Stimulated activated CD4-positive, alpha-beta T cell treated with anti-CD3 and anti-CD28 coated beads, TNF-alpha, amount 100 ng/mL, for 1 hour (primary cell): Measurements from ENCODE around the gene SLC1A2.

Experiments used
- DNase-seq, 3 donors: peaks; one replicate each; pipeline ENCODE4 v3.0.0-alpha.2; 2020; ENCODE audit warnings: low read depth in 3 of 3, low spot score in 1 of 3

Gene SLC1A2

GRCh38 chr11:35419184-35419829 lies at the start of gene SLC1A2:
Gene SLC1A2, minus strand, starts transcription at chr11:35419558. Its CDS starts 592 bp downstream, at chr11:35418966.
- no peak for DNase-seq

GRCh38 chr11:35466058-35466457 lies 46.7 kb upstream of the SLC1A2 start:
- no peak for DNase-seq

GRCh38 chr11:35464308-35464707 lies 45.0 kb upstream of the SLC1A2 start:
- DNase-seq, result no peak

GRCh38 chr11:35463331-35463751 lies 44.0 kb upstream of the SLC1A2 start:
- DNase-seq, result no peak

- no peak for DNase-seq
Observed at GRCh38 chr11:35461917-35462538, 42.7 kb upstream of the SLC1A2 start.

- no peak for DNase-seq
Observed at GRCh38 chr11:35459489-35459888, 40.1 kb upstream of the SLC1A2 start.

GRCh38 chr11:35458846-35459245 lies 39.5 kb upstream of the SLC1A2 start:
- no peak for DNase-seq

GRCh38 chr11:35454362-35454761 lies 35.0 kb upstream of the SLC1A2 start:
- DNase-seq, result no peak

- DNase-seq, result no peak
Observed at GRCh38 chr11:35436581-35437250, 17.4 kb upstream of the SLC1A2 start.

- no peak for DNase-seq
Observed at GRCh38 chr11:35433588-35433987, 14.2 kb upstream of the SLC1A2 start.

- DNase-seq, result no peak
Observed at GRCh38 chr11:35432464-35432863, 13.1 kb upstream of the SLC1A2 start.

- no peak for DNase-seq
Observed at GRCh38 chr11:35427071-35427470, 7.7 kb upstream of the SLC1A2 start.

GRCh38 chr11:35426351-35426750 lies 7.0 kb upstream of the SLC1A2 start:
- no peak for DNase-seq

GRCh38 chr11:35425603-35426212 lies 6.3 kb upstream of the SLC1A2 start:
- DNase-seq, result no peak

GRCh38 chr11:35424157-35424940 lies 5.0 kb upstream of the SLC1A2 start:
- no peak for DNase-seq

GRCh38 chr11:35420371-35420770 lies 1.0 kb upstream of the SLC1A2 start:
- no peak for DNase-seq

GRCh38 chr11:35419830-35420333 lies 524 bp upstream of the SLC1A2 start:
- no peak for DNase-seq

- DNase-seq, result no peak
Observed at GRCh38 chr11:35418282-35419183, 825 bp downstream of the SLC1A2 start.

- DNase-seq, result no peak
Observed at GRCh38 chr11:35415487-35415886, 3.9 kb downstream of the SLC1A2 start.

GRCh38 chr11:35414776-35415175 lies 4.6 kb downstream of the SLC1A2 start:
- no peak for DNase-seq
